OCI-LY1 (cell line): ENCODE data around the gene CLEC1A.

Source experiments
- EZH2 ChIP-seq: fragments of 200-600 bp; sonication (generic), shearing (Covaris generic); IDR thresholded peaks from 2 replicates; pipeline ENCODE4 v1.8.0; 2017; ENCODE audit warnings: borderline replicate concordance, mixed run types, mild to moderate bottlenecking, antibody characterized with exemption, low read length, moderate library complexity, mixed read lengths
- TF ChIP-seq, protein P1 (sequence below): fragments of 200-600 bp; sonication (generic), shearing (Covaris generic); IDR thresholded peaks from 2 replicates; pipeline ENCODE4 v1.5.1; 2017; ENCODE audit warnings: mild to moderate bottlenecking, antibody characterized with exemption, low read length, moderate library complexity, mixed read lengths

DNA sequence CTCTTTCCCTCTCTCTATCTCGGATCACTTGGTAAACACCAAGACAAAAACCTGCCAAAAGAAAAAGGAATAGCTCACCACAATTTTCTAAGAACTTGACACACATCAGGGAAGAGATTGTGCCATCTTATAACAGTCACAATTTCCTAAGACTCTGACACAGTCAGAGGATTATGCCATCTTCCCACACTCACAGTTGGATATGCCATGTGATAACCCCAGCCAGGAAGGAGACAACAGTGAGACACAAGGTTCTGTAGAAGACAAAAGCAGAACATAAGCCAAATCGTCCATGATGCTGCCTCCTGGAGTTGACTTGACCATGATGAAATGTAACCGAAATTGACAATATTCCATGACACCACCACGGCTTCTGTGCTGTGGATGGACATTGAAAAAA lies 71.1 kb downstream of the CLEC1A start:
- TF ChIP-seq, protein P1, sequence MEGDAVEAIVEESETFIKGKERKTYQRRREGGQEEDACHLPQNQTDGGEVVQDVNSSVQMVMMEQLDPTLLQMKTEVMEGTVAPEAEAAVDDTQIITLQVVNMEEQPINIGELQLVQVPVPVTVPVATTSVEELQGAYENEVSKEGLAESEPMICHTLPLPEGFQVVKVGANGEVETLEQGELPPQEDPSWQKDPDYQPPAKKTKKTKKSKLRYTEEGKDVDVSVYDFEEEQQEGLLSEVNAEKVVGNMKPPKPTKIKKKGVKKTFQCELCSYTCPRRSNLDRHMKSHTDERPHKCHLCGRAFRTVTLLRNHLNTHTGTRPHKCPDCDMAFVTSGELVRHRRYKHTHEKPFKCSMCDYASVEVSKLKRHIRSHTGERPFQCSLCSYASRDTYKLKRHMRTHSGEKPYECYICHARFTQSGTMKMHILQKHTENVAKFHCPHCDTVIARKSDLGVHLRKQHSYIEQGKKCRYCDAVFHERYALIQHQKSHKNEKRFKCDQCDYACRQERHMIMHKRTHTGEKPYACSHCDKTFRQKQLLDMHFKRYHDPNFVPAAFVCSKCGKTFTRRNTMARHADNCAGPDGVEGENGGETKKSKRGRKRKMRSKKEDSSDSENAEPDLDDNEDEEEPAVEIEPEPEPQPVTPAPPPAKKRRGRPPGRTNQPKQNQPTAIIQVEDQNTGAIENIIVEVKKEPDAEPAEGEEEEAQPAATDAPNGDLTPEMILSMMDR: no peak
- TF ChIP-seq EZH2: no peak
